GM18508 (cell line): ENCODE results near the gene AHCYL1.
A peak's percentile ranks its signal among the peaks of the same experiment; 100 is the strongest.

Source experiments
- ATAC-seq: cut with Tn5 transposase; IDR thresholded peaks from one replicate; pipeline ENCODE4 v1.9.1; 2021; ENCODE audit warnings: moderate number of reproducible peaks; ENCODE audit not compliant: insufficient read depth, unreplicated experiment

The AHCYL1 gene

DNA sequence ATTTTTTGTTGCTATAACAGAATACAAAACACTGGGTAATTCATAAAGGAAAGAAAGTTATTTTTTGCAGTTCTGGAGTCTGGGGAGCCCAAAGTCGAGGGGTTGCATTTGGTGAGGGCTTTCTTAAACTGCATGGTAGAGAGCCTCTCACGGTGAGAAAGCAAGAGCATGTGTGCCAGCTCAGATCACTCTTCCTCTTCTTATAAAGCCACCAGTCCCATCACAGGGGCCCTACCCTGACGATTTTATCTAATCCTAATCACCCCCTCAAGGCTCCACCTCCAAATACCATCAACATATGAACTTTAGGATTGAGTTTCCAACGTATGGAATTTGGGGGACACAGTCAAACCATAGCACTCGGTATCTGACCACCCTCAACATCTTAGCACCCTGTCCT lies 48.9 kb downstream of the AHCYL1 start:
- ATAC-seq, result no peak

DNA sequence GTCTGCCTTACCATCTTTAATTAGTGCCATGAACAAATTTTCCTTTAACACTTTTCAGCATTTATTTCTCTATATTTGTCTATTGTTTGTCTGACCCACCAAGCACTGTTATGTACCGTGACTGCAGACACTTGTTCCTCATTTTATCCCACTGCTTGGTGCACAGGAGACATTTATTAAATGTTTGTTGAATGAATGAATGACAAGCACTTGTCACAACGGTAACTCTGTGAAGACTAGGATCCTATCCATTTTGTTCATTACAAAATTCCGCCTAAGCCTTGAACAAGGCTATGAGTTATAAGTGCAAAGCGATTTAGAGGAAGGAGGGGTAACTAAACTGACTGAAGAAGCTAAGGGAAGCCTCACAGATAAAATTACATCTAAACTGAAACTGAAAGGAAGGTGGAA lies 49.5 kb downstream of the AHCYL1 start:
- no peak for ATAC-seq

GRCh38 chr1:110034451-110035235 lies 50.1 kb downstream of the AHCYL1 start, which contains the start of gene STRIP1:
STRIP1 (plus strand) TSS chr1:110034624; CDS start chr1:110034638, 14 bp downstream.
- peak; percentile 76 for ATAC-seq

- no peak for ATAC-seq
Measured at GRCh38 chr1:110035236-110035752, 50.7 kb downstream of the AHCYL1 start.

DNA sequence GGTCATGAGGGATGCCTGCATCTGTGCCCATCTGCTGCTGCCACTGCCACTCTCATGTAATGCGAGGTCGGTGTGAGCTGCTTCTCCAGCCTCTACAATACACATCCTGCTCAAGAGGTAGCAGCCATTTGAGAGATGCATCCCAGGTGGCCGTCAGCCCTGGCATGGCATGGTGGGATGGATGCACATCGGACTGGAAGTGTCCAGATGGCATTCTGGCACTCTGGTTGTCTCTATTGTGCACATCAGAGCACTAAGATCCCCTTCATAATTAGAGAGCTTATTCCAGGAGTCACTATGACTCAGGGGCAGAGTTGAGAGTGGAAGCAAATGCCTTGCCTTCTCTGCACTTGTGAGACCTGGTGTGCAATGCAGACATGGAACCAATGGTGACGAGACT lies 53.7 kb downstream of the AHCYL1 start:
- ATAC-seq, result no peak

DNA sequence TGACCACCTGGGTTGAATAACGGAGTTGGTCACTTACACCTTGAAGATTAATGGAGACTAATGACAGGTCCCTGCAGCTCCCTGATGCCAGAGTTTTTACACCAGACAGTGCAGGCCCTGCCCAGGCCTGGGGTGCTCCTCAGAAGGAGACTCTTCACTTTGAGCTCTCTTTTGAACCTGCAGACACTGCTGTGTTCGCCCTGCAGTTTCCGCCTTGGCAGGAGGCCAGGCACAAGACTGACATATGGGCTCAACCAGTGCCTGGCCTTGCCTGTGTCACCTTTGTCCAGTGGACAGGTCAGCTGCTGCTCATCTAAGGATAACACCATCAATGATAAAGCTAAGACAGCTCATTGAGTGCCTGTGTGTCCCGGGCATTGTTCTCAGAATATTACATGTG lies 55.1 kb downstream of the AHCYL1 start:
- no peak for ATAC-seq

DNA sequence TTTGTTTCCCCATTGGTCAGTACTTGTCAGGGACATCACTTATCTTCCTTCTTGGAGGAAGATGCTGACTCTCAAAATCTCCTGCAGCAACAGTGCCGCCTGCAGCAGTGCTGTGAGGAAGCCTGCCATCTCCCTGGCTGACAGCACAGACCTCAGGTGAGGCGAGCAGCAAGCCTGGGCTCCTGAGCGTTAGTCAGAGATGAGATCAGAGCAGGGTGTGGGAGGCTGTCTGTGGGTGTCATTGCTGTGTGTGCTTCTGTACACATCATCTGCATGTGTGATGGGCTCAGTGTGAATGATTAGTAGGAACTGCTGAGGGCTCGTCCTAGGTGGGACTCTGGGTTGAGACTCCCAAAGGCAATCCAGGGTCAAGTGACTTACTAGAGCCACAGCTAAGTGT lies 56.0 kb downstream of the AHCYL1 start:
- no peak for ATAC-seq

- ATAC-seq, result no peak
Measured at GRCh38 chr1:110043016-110043415, 58.5 kb downstream of the AHCYL1 start.

- ATAC-seq, result no peak
Measured at GRCh38 chr1:110047463-110047862, 62.9 kb downstream of the AHCYL1 start.

DNA sequence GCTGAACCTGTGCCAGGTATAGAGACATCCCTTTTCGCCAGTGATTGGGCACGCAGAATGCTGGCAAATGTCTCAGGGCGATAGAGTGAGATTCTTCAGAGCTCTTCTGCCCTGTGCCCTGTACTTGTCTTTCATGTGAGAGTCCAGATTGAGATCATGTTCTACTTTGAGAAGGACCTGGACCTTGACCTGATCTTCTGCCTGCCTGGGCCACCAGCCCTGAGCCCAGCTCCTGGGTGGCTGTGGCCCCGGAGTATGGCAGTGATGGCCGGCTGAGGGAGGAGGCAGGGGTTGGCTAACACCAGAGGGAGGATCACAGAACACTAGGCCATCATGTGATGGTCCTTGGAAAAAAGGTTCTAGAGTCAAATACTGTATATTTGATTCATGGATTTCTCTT lies 63.7 kb downstream of the AHCYL1 start:
- ATAC-seq, result no peak

- no peak for ATAC-seq
Measured at GRCh38 chr1:110048923-110049601, 64.5 kb downstream of the AHCYL1 start.

GRCh38 chr1:110049801-110050601 lies 65.4 kb downstream of the AHCYL1 start:
- no peak for ATAC-seq

DNA sequence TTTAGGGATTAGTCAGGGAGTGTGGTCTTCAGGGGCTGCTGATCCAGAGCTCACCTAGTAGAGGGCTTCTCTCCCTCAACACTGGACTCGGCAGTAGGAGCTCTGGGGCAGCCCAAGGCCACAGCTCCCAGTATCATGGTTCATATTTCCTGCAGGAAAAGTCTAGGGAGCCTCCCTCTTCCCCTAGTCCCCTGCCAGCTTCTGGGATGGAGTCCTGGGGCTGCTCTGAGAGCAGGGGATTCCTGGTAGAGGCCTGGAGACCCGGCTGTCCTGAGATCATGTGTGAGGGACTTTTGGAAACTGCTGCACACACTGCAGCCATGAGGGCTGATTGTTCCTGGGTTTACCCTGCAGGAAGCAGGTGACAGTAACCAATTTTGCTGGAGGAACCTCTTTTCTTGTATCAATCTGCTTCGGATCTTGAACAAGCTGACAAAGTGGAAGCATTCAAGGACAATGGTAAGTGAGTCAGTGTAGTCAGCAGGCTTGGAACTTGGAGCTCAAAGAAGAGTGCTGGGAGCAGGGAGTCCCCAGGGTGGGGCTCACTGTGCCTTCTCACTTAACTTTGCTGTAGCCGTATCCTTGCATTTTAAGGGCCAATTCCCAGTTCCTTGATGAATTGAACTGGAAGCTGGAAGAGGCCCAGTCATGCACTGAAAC lies 66.2 kb downstream of the AHCYL1 start:
- ATAC-seq, result no peak

- ATAC-seq, result no peak
Measured at GRCh38 chr1:110051262-110051648, 66.7 kb downstream of the AHCYL1 start.

DNA sequence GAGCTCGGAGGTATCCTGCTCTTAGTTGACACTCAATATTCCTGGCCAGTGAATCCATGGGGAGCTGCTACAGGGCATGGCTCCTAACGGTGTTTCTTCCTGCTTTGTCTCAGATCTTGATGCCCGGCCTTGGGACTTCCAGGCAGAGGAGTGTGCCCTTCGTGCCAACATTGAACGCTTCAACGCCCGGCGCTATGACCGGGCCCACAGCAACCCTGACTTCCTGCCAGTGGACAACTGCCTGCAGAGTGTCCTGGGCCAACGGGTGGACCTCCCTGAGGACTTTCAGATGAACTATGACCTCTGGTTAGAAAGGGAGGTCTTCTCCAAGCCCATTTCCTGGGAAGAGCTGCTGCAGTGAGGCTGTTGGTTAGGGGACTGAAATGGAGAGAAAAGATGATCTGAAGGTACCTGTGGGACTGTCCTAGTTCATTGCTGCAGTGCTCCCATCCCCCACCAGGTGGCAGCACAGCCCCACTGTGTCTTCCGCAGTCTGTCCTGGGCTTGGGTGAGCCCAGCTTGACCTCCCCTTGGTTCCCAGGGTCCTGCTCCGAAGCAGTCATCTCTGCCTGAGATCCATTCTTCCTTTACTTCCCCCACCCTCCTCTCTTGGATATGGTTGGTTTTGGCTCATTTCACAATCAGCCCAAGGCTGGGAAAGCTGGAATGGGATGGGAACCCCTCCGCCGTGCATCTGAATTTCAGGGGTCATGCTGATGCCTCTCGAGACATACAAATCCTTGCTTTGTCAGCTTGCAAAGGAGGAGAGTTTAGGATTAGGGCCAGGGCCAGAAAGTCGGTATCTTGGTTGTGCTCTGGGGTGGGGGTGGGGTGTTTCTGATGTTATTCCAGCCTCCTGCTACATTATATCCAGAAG lies 69.2 kb downstream of the AHCYL1 start:
- no peak for ATAC-seq

- no peak for ATAC-seq
Measured at GRCh38 chr1:110055493-110056284, 71.1 kb downstream of the AHCYL1 start.

- ATAC-seq, result no peak
Measured at GRCh38 chr1:110056285-110056683, 71.7 kb downstream of the AHCYL1 start.

- ATAC-seq, result no peak
Measured at GRCh38 chr1:110056776-110057175, 72.2 kb downstream of the AHCYL1 start.
